Measurements from ENCODE around the gene ST6GALNAC5. TPM values are rescaled to one million over a fixed set of nuclear protein-coding genes. Genes with fewer than 3 reads are reported as not detected.

Gene ST6GALNAC5
- polyA plus RNA-seq, 3 donors, result not detected

- intact Hi-C loops (cut with micrococcal nuclease), result no loop called here
- TF ChIP-seq CTCF (IDR thresholded peaks at IDR 0.05), result no peak
- Histone ChIP-seq H3K27ac (ENCODE audit: low read depth in 1 of 2, low read length in 2 of 2) (no peak overlapping the region), H3K9ac (ENCODE audit: insufficient read depth, low read length, poor library complexity, severe bottlenecking) (no peak overlapping the region), H3K4me1 (ENCODE audit: control insufficient read depth in 1 of 2, insufficient read depth in 2 of 2, low read length in 2 of 2) (no peaks in the 10 kb centered on the region), H4K20me1 (ENCODE audit: insufficient read depth, low read length) (no peaks in the 10 kb centered on the region), H3K4me3 (replicated peaks in 1 of 3; ENCODE audit: low read depth in 2 of 3, low read length in 3 of 3) (no peak overlapping the region), H3K36me3 (replicated peaks in 1 of 2; ENCODE audit: control insufficient read depth in 1 of 2, insufficient read depth in 2 of 2, low read length in 2 of 2) (no peaks in the 10 kb centered on the region), H3K9me3 (replicated peaks in 1 of 2; ENCODE audit: control insufficient read depth in 1 of 2, insufficient read depth in 1 of 2, low read length in 2 of 2) (peaks cover 0 to 8% of the 10 kb centered on the region in 2 donors), H3K4me2 (replicated peaks; ENCODE audit: extremely low read depth, low read length, poor library complexity, severe bottlenecking) (no peak overlapping the region), H3K27me3 (ENCODE audit: control insufficient read depth in 2 of 2, insufficient read depth in 2 of 2, low read length in 2 of 2) (no peaks in the 10 kb centered on the region), H2AFZ (ENCODE audit: insufficient read depth, low read depth, low read length, poor library complexity, severe bottlenecking) (no peak overlapping the region), H3K79me2 (ENCODE audit: insufficient read depth, low read length) (no peaks in the 10 kb centered on the region)
- no peak overlapping the region for H3K4me3 Mint-ChIP-seq
- no peaks in the 10 kb centered on the region for H3K4me1 Mint-ChIP-seq
- peaks cover 1 to 7% (median 2%) of the 10 kb centered on the region in 3 donors for H3K27me3 Mint-ChIP-seq (ENCODE audit: low read depth in 3 of 3)
- no peaks in the 10 kb centered on the region for H3K36me3 Mint-ChIP-seq
- 95% methylated on average over 6 of the region's 8 CpGs for WGBS (ENCODE audit: insufficient coverage)
- H3K27ac Mint-ChIP-seq, result no peak overlapping the region
- H3K9me3 Mint-ChIP-seq, result peaks cover 0 to 5% (median 3%) of the 10 kb centered on the region in 7 donors
- no peak for DNase-seq
These were observed 143.7 kb downstream of the ST6GALNAC5 start for GRCh38 chr1:77010937-77011336.

GRCh38 chr1:77012066-77012465 lies 144.8 kb downstream of the ST6GALNAC5 start:
- H3K27me3 ChIP-seq (ENCODE audit: control insufficient read depth in 2 of 2, insufficient read depth in 2 of 2, low read length in 2 of 2), result no peaks in the 10 kb centered on the region
- no peak for DNase-seq
- no peak overlapping the region for H3K4me3 ChIP-seq (replicated peaks in 1 of 3; ENCODE audit: low read depth in 2 of 3, low read length in 3 of 3)
- intact Hi-C loops (cut with micrococcal nuclease), result no loop called here
- no peaks in the 10 kb centered on the region for H3K9me3 ChIP-seq (replicated peaks in 1 of 2; ENCODE audit: control insufficient read depth in 1 of 2, insufficient read depth in 1 of 2, low read length in 2 of 2)
- H3K4me1 ChIP-seq (ENCODE audit: control insufficient read depth in 1 of 2, insufficient read depth in 2 of 2, low read length in 2 of 2), result no peaks in the 10 kb centered on the region
- no peak overlapping the region for H3K9ac ChIP-seq (ENCODE audit: insufficient read depth, low read length, poor library complexity, severe bottlenecking)
- H3K9me3 Mint-ChIP-seq, result peaks cover 0 to 3% (median 0%) of the 10 kb centered on the region in 7 donors
- H3K36me3 Mint-ChIP-seq, result no peaks in the 10 kb centered on the region
- 100% methylated on average over 1 of the region's 1 CpG for WGBS (ENCODE audit: insufficient coverage)
- no peak overlapping the region for H2AFZ ChIP-seq (ENCODE audit: insufficient read depth, low read depth, low read length, poor library complexity, severe bottlenecking)
- no peak overlapping the region for H3K27ac Mint-ChIP-seq
- no peaks in the 10 kb centered on the region for H3K36me3 ChIP-seq (replicated peaks in 1 of 2; ENCODE audit: control insufficient read depth in 1 of 2, insufficient read depth in 2 of 2, low read length in 2 of 2)
- H3K4me1 Mint-ChIP-seq, result no peaks in the 10 kb centered on the region
- H3K27ac ChIP-seq (ENCODE audit: low read depth in 1 of 2, low read length in 2 of 2), result no peak overlapping the region
- H3K79me2 ChIP-seq (ENCODE audit: insufficient read depth, low read length), result no peaks in the 10 kb centered on the region
- no peak for TF ChIP-seq CTCF (IDR thresholded peaks at IDR 0.05)
- H3K4me3 Mint-ChIP-seq, result no peak overlapping the region
- H4K20me1 ChIP-seq (ENCODE audit: insufficient read depth, low read length), result no peaks in the 10 kb centered on the region
- H3K27me3 Mint-ChIP-seq (ENCODE audit: low read depth in 3 of 3), result peaks cover 1 to 7% (median 3%) of the 10 kb centered on the region in 3 donors
- H3K4me2 ChIP-seq (replicated peaks; ENCODE audit: extremely low read depth, low read length, poor library complexity, severe bottlenecking), result no peak overlapping the region
